HG03442 (cell line): ENCODE results near the gene FAM47E.
"Not testable (repeated sequence)": the region's sequence is repeated elsewhere in the genome, so short reads cannot be mapped to it uniquely, and the experiment has no call there.

Experiments used
- ATAC-seq: cut with Tn5 transposase; IDR thresholded peaks from one replicate; pipeline ENCODE4 v1.9.1; 2021; ENCODE audit warnings: mild to moderate bottlenecking, moderate library complexity; ENCODE audit not compliant: unreplicated experiment

FAM47E gene

DNA sequence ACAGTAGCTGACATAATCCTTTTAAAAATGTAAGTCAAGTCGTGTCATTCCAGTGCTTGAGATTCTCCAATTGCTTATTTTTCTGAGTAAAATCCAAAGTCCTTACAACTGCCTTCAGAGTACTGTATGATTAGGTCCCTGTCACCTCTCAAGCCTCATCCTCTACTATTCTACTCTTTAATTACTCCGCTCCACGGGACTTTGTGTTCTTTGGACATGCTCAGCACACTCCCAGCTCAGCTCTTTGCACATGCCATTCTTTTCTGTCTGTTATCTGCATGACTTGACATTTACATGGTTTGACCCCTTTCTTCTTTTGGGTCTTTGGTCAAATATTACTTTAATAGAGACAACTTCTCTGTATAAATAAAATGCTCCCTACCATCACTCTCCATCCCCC lies 15.1 kb downstream of the FAM47E start:
- no peak for ATAC-seq

DNA sequence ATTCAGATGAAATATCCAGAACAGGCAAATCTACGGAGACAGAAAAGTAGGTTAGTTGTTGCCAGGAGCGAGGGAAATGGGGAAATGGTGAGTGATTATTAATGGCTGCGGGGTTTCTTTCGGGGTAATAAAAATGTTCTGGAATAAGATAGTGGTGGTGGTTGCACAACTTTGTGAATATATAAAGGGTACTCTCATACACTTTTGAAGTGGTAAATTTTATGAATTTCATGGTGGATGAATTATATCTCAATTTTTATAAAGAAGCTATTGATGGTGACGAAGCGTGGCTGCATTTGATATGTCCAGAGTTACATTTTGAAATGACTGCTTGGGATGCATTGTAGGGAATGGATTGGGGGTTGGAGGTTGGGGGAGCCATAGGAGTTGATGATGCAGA lies 16.3 kb downstream of the FAM47E start:
- ATAC-seq: no peak

DNA sequence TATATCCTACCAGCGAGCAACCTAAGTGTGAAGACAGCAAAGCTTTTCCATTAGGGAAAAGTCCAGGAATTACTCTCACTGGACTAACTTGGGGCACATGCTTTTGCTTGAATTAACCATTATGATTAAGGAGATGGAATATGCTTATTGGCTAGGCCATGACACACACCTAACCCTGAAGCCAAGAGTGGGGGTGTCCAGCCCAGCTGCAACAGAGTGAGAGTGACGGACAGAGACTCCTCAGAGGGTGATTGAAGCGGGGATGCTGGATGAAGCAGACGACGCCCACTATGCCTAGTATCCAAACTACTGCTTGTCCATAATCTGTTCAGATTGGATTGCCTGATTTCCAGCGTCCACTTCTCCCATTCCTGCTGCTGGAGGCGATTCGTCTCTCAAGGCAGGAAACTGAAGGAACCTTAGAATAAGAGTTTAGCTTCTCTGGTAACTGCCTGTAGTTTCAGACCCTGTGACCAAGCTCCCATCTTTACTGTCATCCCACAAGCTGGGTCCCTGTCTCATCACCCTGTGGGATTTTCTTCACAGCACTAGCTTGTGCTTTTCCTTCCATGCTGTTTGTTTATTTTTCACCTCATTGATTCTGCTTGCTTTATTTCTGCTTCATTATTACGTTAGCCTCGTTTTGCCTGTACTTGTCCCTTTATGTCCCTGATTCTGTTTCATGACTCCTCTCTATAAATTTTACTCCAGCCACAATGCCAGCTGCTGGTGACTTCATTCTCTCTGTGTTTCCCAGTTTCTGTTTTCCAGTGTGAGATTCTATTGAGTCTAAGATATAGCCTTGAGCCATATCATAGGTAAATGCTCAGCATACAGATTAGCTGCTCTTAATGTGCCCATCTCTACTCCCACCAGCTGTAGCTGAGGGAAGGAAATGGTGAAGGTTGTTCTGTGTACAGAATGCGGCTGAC lies 19.0 kb downstream of the FAM47E start:
- no peak for ATAC-seq

DNA sequence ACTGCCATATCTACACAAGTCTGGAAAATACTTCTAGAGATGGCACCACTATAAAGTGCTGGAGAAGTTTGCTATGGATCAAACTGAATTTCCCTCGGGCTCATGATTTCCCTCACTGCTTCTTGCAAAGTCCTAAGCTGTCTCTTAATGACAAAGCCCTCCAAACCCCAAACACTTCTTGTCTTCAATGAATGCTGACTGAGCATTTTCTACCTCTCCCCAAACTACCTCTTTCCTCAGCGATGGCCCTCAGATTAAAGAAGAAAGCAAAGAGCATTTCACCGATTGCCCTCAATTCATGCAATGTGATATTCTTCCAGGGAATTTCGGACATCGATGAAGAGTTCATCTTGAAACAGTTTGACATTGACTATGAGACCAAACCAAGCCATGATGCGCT lies 19.7 kb downstream of the FAM47E start:
- ATAC-seq: no peak

DNA sequence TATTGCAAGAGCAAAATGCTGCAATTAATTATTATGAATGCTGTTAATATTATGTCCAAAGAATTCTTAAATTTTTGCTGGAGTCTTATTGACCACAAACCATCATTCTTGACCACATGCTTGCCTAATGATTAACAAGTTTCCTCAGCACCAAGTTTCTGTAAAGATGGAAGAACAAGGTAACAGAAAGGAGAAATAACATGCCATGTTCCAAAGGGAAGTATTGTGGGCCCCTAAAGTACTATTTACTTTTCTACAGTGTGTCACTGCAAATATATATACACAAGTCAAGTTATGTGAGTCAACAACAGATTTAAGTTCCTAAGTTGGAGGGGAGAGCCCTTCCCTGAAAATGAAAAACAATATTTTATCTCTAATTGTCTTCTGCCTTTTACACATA lies 20.6 kb downstream of the FAM47E start:
- no peak for ATAC-seq

DNA sequence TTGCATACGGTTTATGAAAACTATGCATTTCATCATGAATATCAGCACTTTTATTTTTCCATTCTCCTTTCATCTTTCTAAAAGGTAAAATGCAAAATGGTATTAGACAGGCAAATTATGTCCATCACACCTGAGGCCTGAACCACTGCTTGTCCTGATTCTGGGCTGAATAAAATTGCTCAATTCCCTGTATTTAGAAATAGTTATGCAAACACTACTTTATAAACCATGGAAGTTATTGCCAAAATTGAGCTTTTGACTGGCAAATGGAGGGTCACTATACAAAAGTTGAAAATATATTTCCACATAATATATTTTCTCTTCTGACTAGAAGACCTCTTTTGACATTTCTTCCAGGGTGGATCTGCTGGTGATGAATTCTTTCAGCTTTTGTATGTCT lies 21.1 kb downstream of the FAM47E start:
- no peak for ATAC-seq

DNA sequence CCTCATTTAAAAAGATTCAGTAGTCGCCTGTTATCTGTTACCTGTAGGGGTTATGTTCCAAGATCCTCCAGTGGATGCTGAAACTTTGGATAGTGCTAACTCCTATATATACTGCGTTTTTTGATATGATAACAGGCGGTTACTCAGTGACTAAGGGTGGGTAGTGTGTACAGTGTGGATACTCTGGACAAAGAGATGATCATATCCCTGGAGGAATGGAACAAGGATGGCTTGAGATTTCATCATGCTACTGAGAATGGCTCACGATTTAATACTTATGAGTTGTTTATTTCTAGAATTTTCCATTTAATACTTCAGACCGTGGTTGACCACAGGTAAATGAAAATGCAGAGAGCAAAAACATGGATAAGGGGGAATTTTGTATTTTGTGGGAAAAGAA lies 21.5 kb downstream of the FAM47E start:
- ATAC-seq: no peak

DNA sequence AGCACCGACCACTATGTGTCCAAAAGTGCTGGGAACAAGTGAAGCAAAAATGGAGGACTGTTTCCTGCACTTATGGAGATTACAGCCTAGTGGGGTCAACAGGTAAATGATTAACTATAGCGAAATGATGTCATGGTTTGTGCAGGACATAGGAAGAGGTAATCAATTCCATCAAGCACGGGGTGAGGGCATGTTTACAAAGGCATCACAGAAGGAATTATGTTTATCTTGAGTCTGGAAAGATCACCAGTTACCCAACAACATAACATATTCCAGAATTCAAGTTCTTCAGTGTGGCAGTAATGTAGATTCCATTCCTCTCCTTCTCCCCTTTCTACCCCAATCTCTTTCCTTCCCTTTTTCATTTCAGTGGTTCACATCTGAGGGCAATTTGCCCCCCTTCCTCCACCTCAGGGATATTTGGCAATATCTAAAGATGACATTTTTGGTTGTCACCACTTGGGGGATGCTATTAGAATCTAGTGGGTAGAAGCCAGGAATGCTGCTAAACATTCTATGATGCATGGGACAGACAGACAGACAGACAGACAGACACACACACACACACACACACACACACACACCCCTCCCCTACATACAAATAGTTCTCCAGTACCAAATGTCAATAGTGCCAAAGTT lies 24.1 kb downstream of the FAM47E start:
- no peak for ATAC-seq

DNA sequence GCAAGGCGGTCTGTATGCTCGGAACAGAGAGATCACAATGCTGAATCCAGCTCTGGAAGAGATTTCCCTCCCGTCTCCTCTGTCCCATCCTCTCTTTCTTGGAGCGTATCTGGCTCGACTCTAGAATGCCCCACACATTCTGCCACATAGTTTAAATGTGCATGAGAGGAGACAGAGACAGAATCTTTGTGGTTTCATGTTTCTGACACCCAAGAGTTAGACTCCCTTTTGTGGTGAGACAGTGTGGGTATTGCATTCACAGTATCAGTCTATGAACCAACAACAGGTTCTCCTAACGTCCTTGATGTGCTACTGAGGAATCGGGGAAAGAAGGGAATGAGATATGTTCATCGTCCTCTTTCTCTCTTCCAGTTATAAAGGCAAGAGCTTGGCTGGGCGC lies 25.3 kb downstream of the FAM47E start:
- ATAC-seq: no peak

DNA sequence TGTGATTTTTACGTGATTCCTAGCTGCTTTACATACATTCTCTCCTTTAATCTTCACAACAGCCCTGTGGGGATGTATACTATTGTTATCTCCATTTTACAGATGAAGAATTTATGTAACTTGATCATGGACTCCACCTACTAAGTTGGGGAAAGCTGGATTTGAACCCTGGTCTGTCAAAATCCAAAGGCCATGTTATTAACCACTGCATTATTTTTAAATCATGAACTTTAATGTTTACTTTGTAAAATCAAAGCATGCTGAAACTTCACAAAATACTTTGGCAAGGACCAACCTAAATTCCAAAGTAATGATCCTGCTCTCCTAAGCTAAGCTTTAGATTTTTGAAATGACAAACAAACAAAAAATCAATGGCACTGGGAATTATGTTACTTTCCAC lies 26.1 kb downstream of the FAM47E start:
- no peak for ATAC-seq

DNA sequence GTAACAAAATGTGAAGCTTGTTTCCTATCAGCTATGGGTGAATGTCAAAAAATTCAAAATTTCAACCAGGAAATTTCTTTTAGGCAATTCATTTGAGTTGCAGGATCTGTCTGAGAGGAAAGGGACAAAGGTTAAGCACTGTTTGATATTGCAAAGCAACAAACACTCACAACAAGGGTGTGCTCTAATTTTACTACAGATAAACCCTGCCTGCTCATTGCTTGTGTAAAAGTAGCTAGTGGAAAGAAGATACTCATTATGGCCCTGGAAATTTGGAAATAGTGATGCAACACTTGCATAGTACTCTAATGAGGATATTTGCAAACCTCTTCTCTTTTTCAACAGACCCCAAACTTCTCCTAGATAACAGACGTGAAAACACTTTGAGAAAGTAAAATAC lies 27.1 kb downstream of the FAM47E start:
- no peak for ATAC-seq

DNA sequence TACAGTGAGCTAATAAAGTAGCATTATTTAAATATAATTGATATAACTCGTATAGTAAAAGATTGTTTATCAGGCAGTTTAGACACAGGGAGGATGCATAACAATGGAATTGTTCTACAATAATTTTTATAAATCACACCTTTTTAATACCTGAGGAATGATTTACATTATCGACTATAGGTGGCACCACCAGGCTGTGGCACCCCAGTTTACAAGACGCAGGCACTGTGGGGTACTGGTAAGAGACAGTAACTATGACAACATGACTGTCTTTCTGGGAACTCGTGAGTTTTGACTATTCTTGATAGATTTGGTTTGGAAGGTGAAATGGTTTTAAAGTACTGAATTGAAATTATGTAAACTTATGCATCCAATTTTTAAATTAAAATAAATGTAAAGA lies 27.9 kb downstream of the FAM47E start:
- ATAC-seq: no peak

DNA sequence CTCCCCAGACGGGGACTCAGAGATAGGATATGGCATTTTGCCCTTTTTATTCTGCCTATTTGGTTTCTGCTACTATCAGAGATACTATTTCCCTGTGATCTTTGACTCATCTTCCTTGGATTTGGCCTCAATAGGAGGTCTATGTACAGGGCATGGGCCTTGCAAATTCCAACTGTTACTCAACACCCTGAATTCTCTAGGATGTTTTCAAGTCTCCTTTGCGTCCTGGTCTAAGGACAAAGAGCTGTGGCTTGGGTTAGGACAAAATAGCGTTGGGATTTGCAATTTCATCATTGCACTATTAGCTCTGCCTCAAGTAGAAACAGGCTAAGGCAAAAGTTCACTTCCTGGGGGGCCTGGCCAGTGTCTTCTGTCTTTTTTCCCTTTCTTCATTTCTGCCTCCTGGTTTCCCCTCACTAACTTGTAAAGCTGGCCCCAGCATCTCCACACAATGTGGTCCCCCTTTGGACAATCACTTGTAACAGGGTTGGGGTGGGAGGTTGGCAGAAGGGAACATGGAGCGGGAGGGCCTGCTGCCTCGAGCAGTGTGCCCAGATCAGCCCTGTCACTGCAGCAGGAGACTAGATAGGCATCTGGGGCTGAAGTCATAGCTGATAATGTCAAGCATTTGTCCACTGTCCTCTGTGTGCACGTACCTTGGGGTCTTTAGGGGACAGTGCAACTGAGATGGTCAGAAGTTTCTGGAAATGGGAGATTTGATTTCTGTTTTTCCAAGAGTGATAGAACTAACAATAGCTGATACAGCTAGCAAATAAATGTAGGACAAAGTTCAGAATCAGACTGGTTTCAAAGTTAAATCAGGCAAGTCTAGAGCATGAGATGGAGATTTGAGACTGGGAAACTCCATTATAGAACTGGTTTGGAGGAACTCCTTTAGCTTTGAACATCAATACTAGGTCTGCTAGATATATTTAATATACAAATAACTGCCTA lies 29.2 kb downstream of the FAM47E start:
- no peak for ATAC-seq

DNA sequence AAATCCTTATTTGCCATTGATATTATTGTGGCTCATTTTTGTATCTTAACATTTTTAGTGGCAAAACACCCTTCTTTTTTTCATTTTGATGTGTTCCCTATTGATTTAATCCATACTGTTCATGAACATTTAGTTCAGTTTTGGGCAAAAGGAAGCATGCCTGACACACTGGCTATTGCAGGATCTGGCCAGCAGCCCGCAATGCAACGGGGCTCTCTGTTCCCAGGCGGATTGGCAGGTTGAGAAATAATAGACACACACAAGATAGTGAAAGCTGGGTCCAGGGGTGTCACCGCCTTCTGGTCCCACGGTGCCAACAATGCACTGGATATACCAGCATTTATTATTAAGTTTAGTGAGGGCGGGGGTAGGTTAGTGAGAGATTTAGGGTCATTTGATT lies 30.1 kb downstream of the FAM47E start:
- ATAC-seq: not testable (repeated sequence)

DNA sequence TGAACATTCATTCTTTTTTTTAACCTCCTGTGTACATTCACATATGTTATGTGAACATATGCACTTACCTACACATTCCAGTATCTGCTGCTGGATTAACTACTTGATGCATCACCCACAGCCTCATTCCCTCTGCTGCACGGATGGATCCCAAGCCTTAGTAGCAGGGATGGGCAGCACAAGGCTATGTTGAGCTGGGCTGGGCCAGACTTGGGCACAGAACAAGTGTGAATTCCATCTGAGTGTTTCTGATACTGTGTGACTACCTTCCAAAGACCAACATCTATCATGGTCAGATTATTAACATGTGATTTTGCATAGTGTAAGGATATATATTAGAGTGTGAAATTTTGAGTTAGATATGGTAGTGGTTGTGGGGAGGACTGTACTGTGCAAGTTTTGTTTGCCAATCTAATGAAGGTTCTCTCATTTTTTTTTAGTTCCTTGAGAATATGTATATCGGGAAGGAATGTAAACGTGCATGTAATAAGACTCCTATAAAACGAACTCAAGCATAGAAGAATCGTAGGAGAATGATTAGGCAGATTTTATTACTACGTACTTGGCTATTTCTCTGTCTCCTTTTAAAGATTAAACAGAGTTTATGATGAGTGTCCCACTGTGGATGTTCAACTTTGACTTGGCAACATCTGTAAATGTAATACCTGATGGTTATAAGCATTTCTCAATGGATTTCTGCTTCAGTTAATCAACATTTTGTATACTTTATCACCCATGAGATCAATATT lies 31.6 kb downstream of the FAM47E start:
- ATAC-seq: no peak

DNA sequence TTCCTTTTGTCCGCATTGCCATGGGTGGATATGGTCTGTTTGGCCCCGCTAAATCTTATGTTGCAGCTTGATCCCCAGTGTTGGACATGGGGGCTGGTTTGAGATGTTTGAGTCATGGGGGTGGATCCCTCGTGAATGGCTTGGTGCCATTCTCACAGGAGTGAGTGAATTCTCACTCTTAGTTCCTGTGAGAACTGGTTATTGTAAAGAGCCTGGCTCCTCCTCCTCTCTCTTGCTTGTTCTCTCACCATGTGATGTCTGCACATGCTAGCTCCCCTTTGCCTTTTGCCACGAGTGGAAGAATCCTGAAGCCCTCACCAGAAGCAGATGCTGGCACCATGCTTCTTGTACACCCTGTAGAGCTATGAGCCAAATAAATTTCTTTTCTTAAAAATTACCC lies 32.4 kb downstream of the FAM47E start:
- ATAC-seq: no peak

DNA sequence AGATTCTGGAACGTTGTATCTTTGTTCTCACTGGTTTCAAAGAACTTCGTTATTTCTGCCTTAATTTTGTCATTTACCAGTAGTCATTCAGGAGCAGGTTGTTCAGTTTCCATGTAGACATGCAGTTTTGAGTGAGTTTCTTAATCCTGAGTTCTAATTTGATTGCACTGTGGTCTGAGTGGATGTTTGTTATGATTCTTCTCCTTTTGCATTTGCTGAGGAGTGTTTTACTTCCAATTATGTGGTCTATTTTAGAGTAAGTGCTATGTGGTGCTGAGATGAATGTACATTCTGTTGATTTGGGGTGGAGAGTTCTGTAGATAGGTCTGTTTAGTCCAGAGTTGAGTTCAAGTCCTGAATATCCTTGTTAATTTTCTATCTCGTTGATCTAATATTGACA lies 36.3 kb downstream of the FAM47E start:
- ATAC-seq: not testable (repeated sequence)

DNA sequence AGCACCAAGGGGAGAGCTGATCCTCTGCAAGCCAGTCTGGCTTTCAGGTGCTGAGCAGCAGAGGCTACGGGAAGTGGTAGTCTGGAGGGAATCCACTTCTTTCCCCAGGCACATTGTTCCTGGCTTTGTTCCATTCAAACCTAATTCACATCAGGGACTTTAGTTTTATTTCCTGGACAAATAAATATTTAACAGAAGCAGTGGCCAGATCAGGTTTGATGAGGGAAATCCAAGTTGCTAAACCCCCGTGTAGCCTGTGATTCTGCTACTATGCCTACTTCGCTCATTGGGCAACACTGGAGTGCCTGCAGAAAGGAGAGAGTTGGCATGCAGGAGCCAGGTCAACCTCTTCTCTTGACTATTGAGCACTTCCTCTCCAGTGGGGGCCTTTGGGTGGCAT lies 41.2 kb downstream of the FAM47E start:
- ATAC-seq: no peak

DNA sequence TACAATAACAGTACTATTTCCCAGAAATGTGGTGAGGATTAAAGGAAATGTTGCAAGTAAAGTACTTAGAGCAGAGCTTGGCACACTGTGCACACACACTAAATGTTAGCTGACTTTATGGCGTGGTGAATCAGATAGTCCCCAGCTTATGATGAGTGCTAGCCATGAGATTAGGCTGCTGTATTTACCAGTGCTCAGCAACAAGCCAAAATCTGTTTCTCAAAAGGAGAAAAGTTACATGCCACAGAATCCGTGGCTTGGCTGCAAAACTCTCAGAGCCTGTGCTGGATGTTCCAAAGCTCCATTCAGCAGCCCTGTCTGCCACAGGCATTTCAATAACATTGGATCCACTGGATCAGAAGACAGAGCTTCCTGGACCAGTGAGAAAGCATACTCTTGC lies 42.3 kb downstream of the FAM47E start:
- no peak for ATAC-seq

DNA sequence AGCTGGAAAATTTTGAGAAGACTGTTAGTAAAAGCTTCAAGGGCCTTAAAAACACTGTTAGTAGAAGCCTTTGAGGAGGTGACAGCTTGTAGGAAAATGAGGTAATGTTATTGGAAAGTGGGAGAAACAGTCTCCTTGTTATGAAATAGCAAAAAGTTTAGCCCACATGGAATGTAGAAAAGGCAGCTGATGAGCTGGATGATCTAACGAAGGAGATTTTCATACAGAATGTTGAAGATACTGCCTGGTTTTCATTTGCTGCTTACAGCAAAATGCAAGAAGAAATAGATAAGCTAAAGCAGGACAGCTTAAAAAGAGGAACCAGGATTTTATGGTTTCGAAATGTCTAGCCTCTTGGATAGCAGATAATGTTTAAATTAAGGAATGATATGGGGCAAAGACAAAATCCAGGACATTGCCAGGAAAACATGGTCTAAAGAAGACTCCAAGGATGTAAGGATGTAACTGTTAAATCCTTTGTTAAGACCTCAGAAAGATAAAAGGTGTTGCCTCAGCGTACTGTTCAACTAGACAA lies 44.8 kb downstream of the FAM47E start:
- ATAC-seq: no peak
